BLaER1 treated with 17β-estradiol and CSF1 and Interleukin-3, amounts not matched to agents 10 nM and 100 nM (cell line): ENCODE data around the gene COL15A1.

Experiments
- H3K27ac ChIP-seq, 11 experiments: shearing (Covaris generic); formaldehyde crosslinking; 2 replicates each; pipeline ENCODE4 v1.8.1; 2022
- H3K27me3 ChIP-seq, 11 experiments: shearing (Covaris generic); formaldehyde crosslinking; 2 replicates each; pipeline ENCODE4 v1.8.1; 2022
- H3K36me3 ChIP-seq, 11 experiments: shearing (Covaris generic); formaldehyde crosslinking; 2 replicates each; pipeline ENCODE4 v1.8.1; 2022
- H3K4me1 ChIP-seq, 10 experiments: shearing (Covaris generic); formaldehyde crosslinking; 2 replicates each; pipeline ENCODE4 v1.8.1; 2022
- H3K4me2 ChIP-seq, 11 experiments: shearing (Covaris generic); formaldehyde crosslinking; 2 replicates each; pipeline ENCODE4 v1.8.1; 2022
- H3K4me3 ChIP-seq, 10 experiments: shearing (Covaris generic); formaldehyde crosslinking; 2 replicates each; pipeline ENCODE4 v1.8.1; 2022
- H3K9ac ChIP-seq, 11 experiments: shearing (Covaris generic); formaldehyde crosslinking; 2 replicates each; pipeline ENCODE4 v1.8.1; 2022
- H3K9me3 ChIP-seq, 11 experiments: shearing (Covaris generic); formaldehyde crosslinking; replicated peaks in 1 of 11; 2 replicates each; pipeline ENCODE4 v1.8.1; 2022
- H4K20me1 ChIP-seq, 11 experiments: shearing (Covaris generic); formaldehyde crosslinking; 2 replicates each; pipeline ENCODE4 v1.8.1; 2022
- Cebpa-rat ChIP-seq, 11 experiments: shearing (Covaris generic); IDR thresholded peaks; 2 replicates each; pipeline ENCODE4 v1.8.1; 2022

The COL15A1 gene

GRCh38 chr9:98998441-98999151, 54.9 kb downstream of the COL15A1 start:
- Histone ChIP-seq H3K27me3 (peaks cover 44 to 61% (median 52%) of the 10 kb centered on the region in 11 experiments), H3K9me3 (peaks cover 0 to 6% (median 0%) of the 10 kb centered on the region in 11 experiments; a peak in 3 of 22 replicates), H3K9ac (no peak overlapping the region), H3K4me1 (peaks cover 17 to 72% (median 54%) of the 10 kb centered on the region in 10 experiments), H3K36me3 (no peaks in the 10 kb centered on the region), H4K20me1 (peaks cover 0 to 32% (median 0%) of the 10 kb centered on the region in 11 experiments; a peak in 6 of 22 replicates), H3K4me2 (peak overlapping the region; percentile 3 to 53 (median 27); a peak in 16 of 22 replicates), H3K27ac (0 out of 22 replicates have a peak overlapping the region, but pooled peaks of 1 of the 11 experiments have one; percentile 18), H3K4me3 (no peak overlapping the region)
- no peak for TF ChIP-seq Cebpa-rat (IDR thresholded peaks at IDR 0.05)

- peaks cover 0 to 30% (median 0%) of the 10 kb centered on the region in 11 experiments; a peak in 4 of 22 replicates for H4K20me1 ChIP-seq
- no peak overlapping the region for H3K9ac ChIP-seq
- H3K36me3 ChIP-seq: no peaks in the 10 kb centered on the region
- TF ChIP-seq Cebpa-rat (IDR thresholded peaks at IDR 0.05): no peak
- H3K27me3 ChIP-seq: peaks cover 43 to 65% (median 47%) of the 10 kb centered on the region in 11 experiments
- H3K4me2 ChIP-seq: peak overlapping the region in 6 of 11 experiments; percentile 4 to 53 (median 44); a peak in 5 of 22 replicates
- peaks cover 0 to 6% (median 0%) of the 10 kb centered on the region in 11 experiments; a peak in 3 of 22 replicates for H3K9me3 ChIP-seq
- H3K4me3 ChIP-seq: no peak overlapping the region
- H3K4me1 ChIP-seq: peaks cover 15 to 66% (median 50%) of the 10 kb centered on the region in 10 experiments
- 0 out of 22 replicates have a peak overlapping the region, but pooled peaks of 1 of the 11 experiments have one; percentile 18 for H3K27ac ChIP-seq
These were observed 55.4 kb downstream of the COL15A1 start for GRCh38 chr9:98999152-98999525.

GRCh38 chr9:99000476-99001395, 57.0 kb downstream of the COL15A1 start:
- H3K4me3 ChIP-seq: no peak overlapping the region
- H3K27ac ChIP-seq: peak overlapping the region in 3 of 11 experiments; percentile 1 to 21 (median 6); a peak in 2 of 22 replicates
- H3K36me3 ChIP-seq: no peaks in the 10 kb centered on the region
- H3K4me1 ChIP-seq: peaks cover 15 to 52% (median 43%) of the 10 kb centered on the region in 10 experiments
- H3K27me3 ChIP-seq: peaks cover 27 to 62% (median 31%) of the 10 kb centered on the region in 11 experiments
- H3K4me2 ChIP-seq: peak overlapping the region; percentile 1 to 84 (median 65); a peak in 18 of 22 replicates
- TF ChIP-seq Cebpa-rat (IDR thresholded peaks at IDR 0.05): no peak
- H3K9me3 ChIP-seq: peaks cover 0 to 6% (median 0%) of the 10 kb centered on the region in 11 experiments; a peak in 3 of 22 replicates
- H4K20me1 ChIP-seq: peaks cover 0 to 18% (median 0%) of the 10 kb centered on the region in 11 experiments; a peak in 4 of 22 replicates
- H3K9ac ChIP-seq: no peak overlapping the region

GRCh38 chr9:99001892-99002291, 58.2 kb downstream of the COL15A1 start:
- TF ChIP-seq Cebpa-rat (IDR thresholded peaks at IDR 0.05): no peak

GRCh38 chr9:99002706-99003105, 59.0 kb downstream of the COL15A1 start:
- H3K4me1 ChIP-seq: peaks cover 9 to 44% (median 35%) of the 10 kb centered on the region in 10 experiments
- H3K9me3 ChIP-seq: peaks cover 0 to 5% (median 0%) of the 10 kb centered on the region in 11 experiments; a peak in 1 of 22 replicates
- H4K20me1 ChIP-seq: peaks cover 0 to 12% (median 0%) of the 10 kb centered on the region in 11 experiments; a peak in 2 of 22 replicates
- peak overlapping the region in 4 of 11 experiments; percentile 65 to 80 (median 78); a peak in 6 of 22 replicates for H3K4me2 ChIP-seq
- no peak overlapping the region for H3K9ac ChIP-seq
- H3K36me3 ChIP-seq: no peaks in the 10 kb centered on the region
- no peak overlapping the region for H3K27ac ChIP-seq
- H3K27me3 ChIP-seq: peaks cover 8 to 49% (median 11%) of the 10 kb centered on the region in 11 experiments
- TF ChIP-seq Cebpa-rat (IDR thresholded peaks at IDR 0.05): no peak
- H3K4me3 ChIP-seq: no peak overlapping the region

More at GRCh38 chr9:99001892-99002291, 58.2 kb downstream of the COL15A1 start:
- H4K20me1 ChIP-seq: peaks cover 0 to 18% (median 0%) of the 10 kb centered on the region in 11 experiments; a peak in 4 of 22 replicates
- peak overlapping the region in 2 of 11 experiments; percentile 1 to 21; a peak in 1 of 22 replicates for H3K27ac ChIP-seq
- H3K4me2 ChIP-seq: peak overlapping the region; percentile 1 to 84 (median 65); a peak in 19 of 22 replicates
- no peaks in the 10 kb centered on the region for H3K36me3 ChIP-seq
- no peak overlapping the region for H3K4me3 ChIP-seq
- peaks cover 16 to 57% (median 20%) of the 10 kb centered on the region in 11 experiments for H3K27me3 ChIP-seq
- peaks cover 0 to 5% (median 0%) of the 10 kb centered on the region in 11 experiments; a peak in 1 of 22 replicates for H3K9me3 ChIP-seq
- H3K9ac ChIP-seq: no peak overlapping the region
- peaks cover 15 to 52% (median 43%) of the 10 kb centered on the region in 10 experiments for H3K4me1 ChIP-seq

GRCh38 chr9:99003308-99003707, 59.6 kb downstream of the COL15A1 start:
- H3K4me3 ChIP-seq: no peak overlapping the region
- H3K27ac ChIP-seq: no peak overlapping the region
- H3K9ac ChIP-seq: no peak overlapping the region
- peaks cover 3 to 38% (median 29%) of the 10 kb centered on the region in 10 experiments; a peak in 18 of 20 replicates for H3K4me1 ChIP-seq
- peaks cover 0 to 9% (median 0%) of the 10 kb centered on the region in 11 experiments; a peak in 1 of 22 replicates for H4K20me1 ChIP-seq
- no peaks in the 10 kb centered on the region for H3K36me3 ChIP-seq
- no peak for TF ChIP-seq Cebpa-rat (IDR thresholded peaks at IDR 0.05)
- H3K4me2 ChIP-seq: no peak overlapping the region; a peak in 1 of 22 replicates
- peaks cover 5 to 43% (median 7%) of the 10 kb centered on the region in 11 experiments; a peak in 21 of 22 replicates for H3K27me3 ChIP-seq
- H3K9me3 ChIP-seq: peaks cover under 1 to 9% (median 4%) of the 10 kb centered on the region in 11 experiments; a peak in 12 of 22 replicates

GRCh38 chr9:99004115-99004514, 60.4 kb downstream of the COL15A1 start:
- H3K27ac ChIP-seq: no peak overlapping the region
- peaks cover 0 to 33% (median 21%) of the 10 kb centered on the region in 10 experiments; a peak in 17 of 20 replicates for H3K4me1 ChIP-seq
- no peak overlapping the region for H3K4me2 ChIP-seq
- no peak overlapping the region for H3K9ac ChIP-seq
- H3K36me3 ChIP-seq: no peaks in the 10 kb centered on the region
- TF ChIP-seq Cebpa-rat (IDR thresholded peaks at IDR 0.05): no peak
- peaks cover 0 to 39% (median 0%) of the 10 kb centered on the region in 11 experiments; a peak in 5 of 22 replicates for H3K27me3 ChIP-seq
- H4K20me1 ChIP-seq: peaks cover 0 to 3% (median 0%) of the 10 kb centered on the region in 11 experiments; a peak in 1 of 22 replicates
- no peak overlapping the region for H3K4me3 ChIP-seq
- peaks cover 9 to 17% (median 12%) of the 10 kb centered on the region in 11 experiments; a peak in 20 of 22 replicates for H3K9me3 ChIP-seq
